Ishikawa (cell line): ENCODE data around the gene ELMO3.
A peak's percentile ranks its signal among the peaks of the same experiment; 100 is the strongest.

Experiments
- CEBPB ChIP-seq: IDR thresholded peaks from 2 replicates; pipeline ENCODE4 v1.6.1; 2012
- CREB1 ChIP-seq: IDR thresholded peaks from 2 replicates; pipeline ENCODE4 v1.6.1; 2012; ENCODE audit warnings: low read depth
- EGR1 ChIP-seq: IDR thresholded peaks from 2 replicates; pipeline ENCODE4 v1.6.1; 2012
- EP300 ChIP-seq: IDR thresholded peaks from 2 replicates; pipeline ENCODE4 v1.6.1; 2012; ENCODE audit warnings: borderline replicate concordance
- FOXM1 ChIP-seq: IDR thresholded peaks from 2 replicates; pipeline ENCODE4 v1.6.1; 2012; ENCODE audit warnings: low read depth, borderline replicate concordance
- NFIC ChIP-seq: IDR thresholded peaks from 2 replicates; pipeline ENCODE4 v1.6.1; 2012
- RAD21 ChIP-seq: IDR thresholded peaks from 2 replicates; pipeline ENCODE4 v1.6.1; 2012; ENCODE audit warnings: low read depth
- TAF1 ChIP-seq: IDR thresholded peaks from 2 replicates; pipeline ENCODE4 v1.6.1; 2012; ENCODE audit warnings: low read depth, mild to moderate bottlenecking
- TCF12 ChIP-seq: IDR thresholded peaks from 2 replicates; pipeline ENCODE4 v1.6.1; 2012; ENCODE audit warnings: low read depth
- TEAD4 ChIP-seq: IDR thresholded peaks from 2 replicates; pipeline ENCODE4 v1.6.1; 2012
- USF1 ChIP-seq: IDR thresholded peaks from 2 replicates; pipeline ENCODE4 v1.6.1; 2012
- YY1 ChIP-seq: IDR thresholded peaks from 2 replicates; pipeline ENCODE4 v1.6.1; 2012; ENCODE audit warnings: low read depth
- ZBTB7A ChIP-seq: IDR thresholded peaks from 2 replicates; pipeline ENCODE4 v1.6.1; 2012; ENCODE audit warnings: low read depth
- TF ChIP-seq, protein P1 (sequence below): IDR thresholded peaks from 2 replicates; pipeline ENCODE4 v1.6.1; 2012
- TF ChIP-seq, protein P2 (sequence below): IDR thresholded peaks from 2 replicates; pipeline ENCODE4 v1.6.1; 2012; ENCODE audit warnings: low read depth, mild to moderate bottlenecking

The ELMO3 gene

DNA sequence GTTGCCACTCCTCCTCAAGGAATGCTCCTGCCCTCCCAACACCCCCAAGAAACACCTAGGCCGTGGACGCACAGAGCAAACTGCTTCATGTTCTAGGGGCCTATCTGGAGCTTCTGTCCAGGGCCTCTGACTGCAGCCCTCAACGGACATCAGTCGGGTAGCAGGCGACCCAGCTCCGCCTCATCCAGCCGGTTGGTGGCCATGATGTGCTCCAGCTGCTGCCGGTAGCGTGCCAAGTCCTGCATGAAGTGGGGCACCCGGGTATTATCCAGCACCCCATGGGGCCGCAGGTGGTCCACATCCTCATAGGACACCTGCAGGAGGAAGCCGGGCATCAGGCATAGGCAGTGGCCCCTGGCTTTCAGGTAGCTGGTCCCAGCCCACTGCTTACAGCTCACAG, 22.3 kb upstream of the ELMO3 start:
- TF ChIP-seq TCF12 (no peak), FOXM1 (no peak), EGR1 (no peak), TAF1 (no peak), ZBTB7A (no peak), NFIC (no peak), CEBPB (no peak), RAD21 (no peak), CREB1 (no peak), TEAD4 (no peak), USF1 (no peak), YY1 (no peak), EP300 (no peak)
- TF ChIP-seq, protein P1, sequence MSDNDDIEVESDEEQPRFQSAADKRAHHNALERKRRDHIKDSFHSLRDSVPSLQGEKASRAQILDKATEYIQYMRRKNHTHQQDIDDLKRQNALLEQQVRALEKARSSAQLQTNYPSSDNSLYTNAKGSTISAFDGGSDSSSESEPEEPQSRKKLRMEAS = no peak
- TF ChIP-seq, protein P2, sequence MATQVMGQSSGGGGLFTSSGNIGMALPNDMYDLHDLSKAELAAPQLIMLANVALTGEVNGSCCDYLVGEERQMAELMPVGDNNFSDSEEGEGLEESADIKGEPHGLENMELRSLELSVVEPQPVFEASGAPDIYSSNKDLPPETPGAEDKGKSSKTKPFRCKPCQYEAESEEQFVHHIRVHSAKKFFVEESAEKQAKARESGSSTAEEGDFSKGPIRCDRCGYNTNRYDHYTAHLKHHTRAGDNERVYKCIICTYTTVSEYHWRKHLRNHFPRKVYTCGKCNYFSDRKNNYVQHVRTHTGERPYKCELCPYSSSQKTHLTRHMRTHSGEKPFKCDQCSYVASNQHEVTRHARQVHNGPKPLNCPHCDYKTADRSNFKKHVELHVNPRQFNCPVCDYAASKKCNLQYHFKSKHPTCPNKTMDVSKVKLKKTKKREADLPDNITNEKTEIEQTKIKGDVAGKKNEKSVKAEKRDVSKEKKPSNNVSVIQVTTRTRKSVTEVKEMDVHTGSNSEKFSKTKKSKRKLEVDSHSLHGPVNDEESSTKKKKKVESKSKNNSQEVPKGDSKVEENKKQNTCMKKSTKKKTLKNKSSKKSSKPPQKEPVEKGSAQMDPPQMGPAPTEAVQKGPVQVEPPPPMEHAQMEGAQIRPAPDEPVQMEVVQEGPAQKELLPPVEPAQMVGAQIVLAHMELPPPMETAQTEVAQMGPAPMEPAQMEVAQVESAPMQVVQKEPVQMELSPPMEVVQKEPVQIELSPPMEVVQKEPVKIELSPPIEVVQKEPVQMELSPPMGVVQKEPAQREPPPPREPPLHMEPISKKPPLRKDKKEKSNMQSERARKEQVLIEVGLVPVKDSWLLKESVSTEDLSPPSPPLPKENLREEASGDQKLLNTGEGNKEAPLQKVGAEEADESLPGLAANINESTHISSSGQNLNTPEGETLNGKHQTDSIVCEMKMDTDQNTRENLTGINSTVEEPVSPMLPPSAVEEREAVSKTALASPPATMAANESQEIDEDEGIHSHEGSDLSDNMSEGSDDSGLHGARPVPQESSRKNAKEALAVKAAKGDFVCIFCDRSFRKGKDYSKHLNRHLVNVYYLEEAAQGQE = no peak

DNA sequence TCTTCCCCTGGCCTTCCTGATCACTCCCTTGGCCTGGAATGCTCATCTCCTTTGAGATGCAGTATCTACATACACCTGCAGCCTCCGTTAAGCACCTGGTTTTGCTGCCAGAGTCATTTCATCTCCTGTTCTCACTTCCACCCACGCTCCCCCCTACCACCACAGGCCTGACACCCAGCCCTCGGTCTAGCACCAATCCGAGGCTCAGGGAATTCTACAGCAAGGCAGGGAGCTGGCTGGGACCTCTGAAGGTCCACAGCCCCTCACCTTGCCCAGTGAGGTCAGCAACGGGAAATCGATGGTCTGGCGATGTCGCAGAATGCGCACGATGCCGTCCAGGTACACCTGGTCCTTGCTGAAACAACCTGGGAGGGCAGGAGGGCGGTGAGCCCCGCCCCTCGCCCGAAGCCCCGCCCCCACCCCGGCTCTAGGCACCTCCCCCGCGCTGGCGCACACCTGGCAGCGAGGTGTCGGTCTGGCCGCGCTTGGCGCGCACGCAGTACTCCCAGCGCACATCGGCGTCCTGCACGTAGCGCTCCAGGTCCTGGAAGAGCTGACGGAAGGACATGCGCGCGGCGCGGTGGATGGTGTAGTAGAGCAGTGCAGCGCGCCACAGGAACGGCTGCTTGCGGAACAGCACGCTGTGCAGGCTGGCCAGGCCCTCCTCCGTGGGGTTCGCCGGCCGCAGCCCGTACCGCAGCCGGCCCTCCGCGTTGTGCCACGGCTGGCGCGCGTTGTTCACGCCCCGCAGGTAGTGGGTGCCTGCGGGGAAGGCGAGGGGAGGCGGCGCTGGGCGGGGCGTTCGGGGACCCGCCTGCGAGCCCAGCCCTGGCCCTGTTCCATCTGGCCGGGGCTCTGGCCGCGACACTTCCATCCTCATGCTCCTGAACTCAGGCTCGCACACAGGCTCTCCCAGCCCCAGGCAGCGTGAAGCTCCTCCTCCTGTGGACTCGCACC, 20.9 kb upstream of the ELMO3 start:
- TF ChIP-seq TEAD4 (peak; percentile 32; the same call in 1 of the 2 replicates), FOXM1 (no peak), YY1 (no peak), TCF12 (peak; percentile 56; the same call in 1 of the 2 replicates), USF1 (peak; percentile 16; the same call in 1 of the 2 replicates), CEBPB (no peak), TAF1 (peak; percentile 45), EP300 (no peak), CREB1 (no peak), EGR1 (peak; percentile 11; the same call in 1 of the 2 replicates), NFIC (peak; percentile 55), RAD21 (no peak; the same call in 1 of the 2 replicates), ZBTB7A (peak; percentile 24; the same call in 1 of the 2 replicates)
- TF ChIP-seq, protein P1 = peak; percentile 91
- TF ChIP-seq, protein P2 = no peak

DNA sequence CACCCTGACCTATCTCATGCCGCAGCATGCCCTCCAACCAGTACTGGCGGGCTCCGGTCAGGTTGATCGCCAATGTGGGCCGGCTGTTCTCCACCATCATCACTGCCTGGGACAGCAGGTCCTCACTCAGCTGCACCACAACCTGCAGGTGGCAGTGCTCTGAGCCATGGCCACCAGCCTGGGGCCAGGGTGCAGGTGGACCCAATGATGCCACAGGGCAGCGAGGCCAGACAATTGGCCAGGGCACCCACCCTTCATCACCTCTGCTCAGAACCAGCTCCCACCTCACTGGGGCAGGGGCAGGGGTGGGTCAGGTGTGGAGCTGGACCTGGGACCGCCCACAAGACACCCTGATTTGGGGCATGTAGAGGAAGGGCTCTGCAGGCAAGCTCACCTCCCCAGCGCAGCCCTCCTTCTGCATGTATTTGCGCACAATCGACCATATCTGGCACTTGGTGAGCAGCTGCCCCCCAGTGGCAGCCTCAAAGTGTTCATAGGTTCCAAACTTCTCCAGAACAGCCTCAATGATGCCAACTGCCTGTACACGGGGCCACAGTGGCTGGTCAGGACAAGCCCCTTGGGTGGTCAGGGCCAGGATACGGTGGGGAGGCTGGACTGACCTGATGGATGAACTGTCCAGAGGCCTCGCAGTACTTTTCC, 19.4 kb upstream of the ELMO3 start:
- TF ChIP-seq EP300 = no peak
- peak; percentile 24; the same call in 1 of the 2 replicates for TF ChIP-seq RAD21

GRCh38 chr16:67180166-67180565, 18.8 kb upstream of the ELMO3 start:
- TF ChIP-seq ZBTB7A (no peak), EGR1 (no peak), TAF1 (no peak), NFIC (no peak), FOXM1 (no peak), TEAD4 (no peak), RAD21 (no peak), CREB1 (no peak), YY1 (no peak)
- TF ChIP-seq, protein P2 = no peak
- TF ChIP-seq, protein P1 = no peak
